Cardiac septum (tissue), 1 donor: ENCODE data around the gene MOV10. TPM values are rescaled to one million over a fixed set of nuclear protein-coding genes. Genes with fewer than 3 reads are reported as not detected.

Experiments used
- DNase-seq: peaks from one replicate; pipeline ENCODE4 v3.0.0-alpha.2; 2020; ENCODE audit warnings: low spot score
- intact Hi-C: fragments of 100-400 bp; cut with DNase I; formaldehyde crosslinking; loops from one replicate; pipeline ENCODE4 v1.14.0; 2022
- total RNA-seq: library from RNA; stranded (reverse); fragmentation: NEBNext Ultra II Directional; extraction: Animal tissue kit (Norgen Biotek cat#: 25700); gene quantifications from one replicate; pipeline ENCODE4 v1.2.1, GENCODE V29; 2021
- donor health status: DM: no; HTN: no; CAD: no.

Gene MOV10
- total RNA-seq, 1 donor from 2014 or later, result 18.3 TPM

- DNase-seq, result no peak
- intact Hi-C loops, result no loop called here
Measured at GRCh38 chr1:112695276-112695675, 20.8 kb downstream of the MOV10 start.

GRCh38 chr1:112696578-112697314, 22.3 kb downstream of the MOV10 start:
- intact Hi-C loops, result no loop called here
- DNase-seq, result no peak

- intact Hi-C loops, result no loop called here
- no peak for DNase-seq
Measured at GRCh38 chr1:112697781-112698201, 23.3 kb downstream of the MOV10 start.

- DNase-seq, result no peak
- intact Hi-C loops, result no loop called here
Measured at GRCh38 chr1:112698366-112699310, 24.2 kb downstream of the MOV10 start.

GRCh38 chr1:112699425-112700144, 25.1 kb downstream of the MOV10 start:
- DNase-seq, result no peak
- intact Hi-C loops, result loop anchor here (1.0 kb wide), 1 partner anchor 16 kb away; the partner anchor contains the start of gene PPM1J

- intact Hi-C loops, result loop anchor here (1.0 kb wide), 1 partner anchor 15 kb away; the partner anchor contains the start of gene PPM1J
Measured at GRCh38 chr1:112700290-112701226, 26.1 kb downstream of the MOV10 start.

GRCh38 chr1:112701227-112702066, 27.0 kb downstream of the MOV10 start:
- intact Hi-C loops, result no loop called here
- no peak for DNase-seq

More at GRCh38 chr1:112700290-112701226, 26.1 kb downstream of the MOV10 start:
- peak; percentile 99 for DNase-seq

GRCh38 chr1:112702067-112702395, 27.6 kb downstream of the MOV10 start:
- intact Hi-C loops, result no loop called here
- DNase-seq, result no peak

- DNase-seq, result peak; percentile 67
- intact Hi-C loops, result no loop called here
Measured at GRCh38 chr1:112702420-112703261, 28.2 kb downstream of the MOV10 start.

- no peak for DNase-seq
- intact Hi-C loops, result no loop called here
Measured at GRCh38 chr1:112703706-112704105, 29.2 kb downstream of the MOV10 start.

- no peak for DNase-seq
- intact Hi-C loops, result no loop called here
Measured at GRCh38 chr1:112704391-112704933, 30.0 kb downstream of the MOV10 start.

GRCh38 chr1:112704934-112705627, 30.6 kb downstream of the MOV10 start:
- peak; percentile 92 for DNase-seq
- intact Hi-C loops, result no loop called here

- peak; percentile 84 for DNase-seq
- intact Hi-C loops, result loop anchor here (1.0 to 2.0 kb wide), 4 partner anchors 32 to 312 kb away; partner anchors contain the start of genes CAPZA1, MOV10 and ST7L
Measured at GRCh38 chr1:112706505-112707220, 32.2 kb downstream of the MOV10 start, which contains the start of gene RHOC. TSS of gene RHOC (minus strand) at chr1:112707127. CDS start at chr1:112703799, 3,328 bp downstream.

- peak; percentile 93 for DNase-seq
- intact Hi-C loops, result loop anchor here (1.0 to 2.0 kb wide), 4 partner anchors 33 to 313 kb away; partner anchors contain the start of genes CAPZA1, MOV10 and ST7L
Measured at GRCh38 chr1:112707221-112708001, 33.0 kb downstream of the MOV10 start.
